ENCODE data around the gene KRTAP9-4. TPM values are rescaled to one million over a fixed set of nuclear protein-coding genes. Genes with fewer than 3 reads are reported as not detected.

The KRTAP9-4 gene
- total and polyA plus RNA-seq, 9 donors, result not detected

GRCh38 chr17:41294016-41294415 is 44.5 kb downstream of the KRTAP9-4 start:
- H3K4me3 ChIP-seq, result no peak overlapping the region
- no peak for DNase-seq
- H3K36me3 ChIP-seq, result no peaks in the 10 kb centered on the region
- TF ChIP-seq EP300 (IDR thresholded peaks at IDR 0.05) (no peak), POLR2A (IDR thresholded peaks at IDR 0.05) (no peak)
- TF ChIP-seq, protein P1, sequence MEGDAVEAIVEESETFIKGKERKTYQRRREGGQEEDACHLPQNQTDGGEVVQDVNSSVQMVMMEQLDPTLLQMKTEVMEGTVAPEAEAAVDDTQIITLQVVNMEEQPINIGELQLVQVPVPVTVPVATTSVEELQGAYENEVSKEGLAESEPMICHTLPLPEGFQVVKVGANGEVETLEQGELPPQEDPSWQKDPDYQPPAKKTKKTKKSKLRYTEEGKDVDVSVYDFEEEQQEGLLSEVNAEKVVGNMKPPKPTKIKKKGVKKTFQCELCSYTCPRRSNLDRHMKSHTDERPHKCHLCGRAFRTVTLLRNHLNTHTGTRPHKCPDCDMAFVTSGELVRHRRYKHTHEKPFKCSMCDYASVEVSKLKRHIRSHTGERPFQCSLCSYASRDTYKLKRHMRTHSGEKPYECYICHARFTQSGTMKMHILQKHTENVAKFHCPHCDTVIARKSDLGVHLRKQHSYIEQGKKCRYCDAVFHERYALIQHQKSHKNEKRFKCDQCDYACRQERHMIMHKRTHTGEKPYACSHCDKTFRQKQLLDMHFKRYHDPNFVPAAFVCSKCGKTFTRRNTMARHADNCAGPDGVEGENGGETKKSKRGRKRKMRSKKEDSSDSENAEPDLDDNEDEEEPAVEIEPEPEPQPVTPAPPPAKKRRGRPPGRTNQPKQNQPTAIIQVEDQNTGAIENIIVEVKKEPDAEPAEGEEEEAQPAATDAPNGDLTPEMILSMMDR (IDR thresholded peaks at IDR 0.05), result no peak
- H3K9me3 ChIP-seq, result no peaks in the 10 kb centered on the region
- 83 to 89% (median 88%) methylated on average over 1 of the region's 1 CpG for WGBS, 3 donors
- no peak overlapping the region for H3K27ac ChIP-seq
- intact Hi-C loops (cut with DNase I), result no loop called here
- H3K4me1 ChIP-seq (ENCODE audit: insufficient read depth), result no peaks in the 10 kb centered on the region
- no peaks in the 10 kb centered on the region for H3K27me3 ChIP-seq

- DNase-seq, result no peak
- Histone ChIP-seq H3K36me3 (no peaks in the 10 kb centered on the region), H3K9me3 (no peaks in the 10 kb centered on the region), H3K27me3 (no peaks in the 10 kb centered on the region), H3K4me1 (ENCODE audit: insufficient read depth) (no peaks in the 10 kb centered on the region), H3K4me3 (no peak overlapping the region), H3K27ac (no peak overlapping the region)
- intact Hi-C loops (cut with DNase I), result no loop called here
- WGBS, 3 donors, result 31 to 56% (median 54%) methylated on average over 1 of the region's 1 CpG
- TF ChIP-seq POLR2A (IDR thresholded peaks at IDR 0.05) (no peak), EP300 (IDR thresholded peaks at IDR 0.05) (no peak)
- TF ChIP-seq, protein P1 (IDR thresholded peaks at IDR 0.05), result no peak
Measured at GRCh38 chr17:41296846-41297245, 47.4 kb downstream of the KRTAP9-4 start.

- H3K27ac ChIP-seq, result no peak overlapping the region
- H3K4me1 ChIP-seq (ENCODE audit: insufficient read depth), result no peaks in the 10 kb centered on the region
- TF ChIP-seq POLR2A (IDR thresholded peaks at IDR 0.05), result no peak
- TF ChIP-seq, protein P1 (IDR thresholded peaks at IDR 0.05), result no peak
- no peak for TF ChIP-seq EP300 (IDR thresholded peaks at IDR 0.05)
- no peak for DNase-seq
- no peaks in the 10 kb centered on the region for H3K9me3 ChIP-seq
- no peak overlapping the region for H3K4me3 ChIP-seq
- 91 to 92% (median 91%) methylated on average over 20 of the region's 20 CpGs for whole genome bisulfite sequencing, 3 donors
- intact Hi-C loops (cut with DNase I), result no loop called here
- no peaks in the 10 kb centered on the region for H3K36me3 ChIP-seq
- H3K27me3 ChIP-seq, result no peaks in the 10 kb centered on the region
Measured at GRCh38 chr17:41298458-41299135, 49.1 kb downstream of the KRTAP9-4 start.

Small RNAs within 50 kb of the gene (small RNA-seq; reads per million reads assigned to genes)
- gene KRTAP9-10P, result not detected

Other genes with a start within 250 kb of the KRTAP9-4 start
Only the 30 nearest of the 41 such genes appear.
- not detected for gene KRTAP2-3, start 189.6 kb upstream of the KRTAP9-4 start, total RNA-seq
- not detected for gene KRTAP2-3, start 189.6 kb upstream of the KRTAP9-4 start, polyA plus RNA-seq
- not detected for gene KRTAP2-4, start 183.8 kb upstream of the KRTAP9-4 start, total RNA-seq
- not detected for gene KRTAP2-4, start 183.8 kb upstream of the KRTAP9-4 start, polyA plus RNA-seq
- not detected for gene KRTAP4-7, start 165.5 kb upstream of the KRTAP9-4 start, total RNA-seq
- not detected for gene KRTAP4-7, start 165.5 kb upstream of the KRTAP9-4 start, polyA plus RNA-seq
- not detected for gene KRTAP4-8, start 151.5 kb upstream of the KRTAP9-4 start, total RNA-seq
- not detected for gene KRTAP4-8, start 151.5 kb upstream of the KRTAP9-4 start, polyA plus RNA-seq
- not detected for gene KRTAP4-16, start 147.5 kb upstream of the KRTAP9-4 start, total RNA-seq
- not detected for gene KRTAP4-16, start 147.5 kb upstream of the KRTAP9-4 start, polyA plus RNA-seq
- not detected for gene KRTAP4-9, start 144.3 kb upstream of the KRTAP9-4 start, total RNA-seq
- not detected for gene KRTAP4-9, start 144.3 kb upstream of the KRTAP9-4 start, polyA plus RNA-seq
- not detected for gene KRTAP4-11, start 131.3 kb upstream of the KRTAP9-4 start, total RNA-seq
- not detected for gene KRTAP4-11, start 131.3 kb upstream of the KRTAP9-4 start, polyA plus RNA-seq
- not detected for gene KRTAP4-12, start 125.5 kb upstream of the KRTAP9-4 start, total RNA-seq
- gene KRTAP4-12, start 125.5 kb upstream of the KRTAP9-4 start, polyA plus RNA-seq, result not detected
- gene KRTAP4-6, start 109.1 kb upstream of the KRTAP9-4 start, total RNA-seq, result not detected
- not detected for gene KRTAP4-6, start 109.1 kb upstream of the KRTAP9-4 start, polyA plus RNA-seq
- gene KRTAP4-5, start 99.9 kb upstream of the KRTAP9-4 start, total RNA-seq, result not detected
- gene KRTAP4-5, start 99.9 kb upstream of the KRTAP9-4 start, polyA plus RNA-seq, result not detected
- not detected for gene KRTAP4-4, start 88.9 kb upstream of the KRTAP9-4 start, total RNA-seq
- not detected for gene KRTAP4-4, start 88.9 kb upstream of the KRTAP9-4 start, polyA plus RNA-seq
- gene KRTAP4-3, start 81.5 kb upstream of the KRTAP9-4 start, total RNA-seq, result not detected
- not detected for gene KRTAP4-3, start 81.5 kb upstream of the KRTAP9-4 start, polyA plus RNA-seq
- not detected for gene KRTAP4-2, start 71.5 kb upstream of the KRTAP9-4 start, total RNA-seq
- gene KRTAP4-2, start 71.5 kb upstream of the KRTAP9-4 start, polyA plus RNA-seq, result not detected
- gene KRTAP4-1, start 64.8 kb upstream of the KRTAP9-4 start, total RNA-seq, result not detected
- not detected for gene KRTAP4-1, start 64.8 kb upstream of the KRTAP9-4 start, polyA plus RNA-seq
- not detected for gene KRTAP9-1, start 59.8 kb upstream of the KRTAP9-4 start, total RNA-seq
- gene KRTAP9-1, start 59.8 kb upstream of the KRTAP9-4 start, polyA plus RNA-seq, result not detected
- gene KRTAP9-2, start 23.0 kb upstream of the KRTAP9-4 start, total RNA-seq, result not detected
- gene KRTAP9-2, start 23.0 kb upstream of the KRTAP9-4 start, polyA plus RNA-seq, result not detected
- not detected for gene KRTAP9-3, start 17.2 kb upstream of the KRTAP9-4 start, total RNA-seq
- gene KRTAP9-3, start 17.2 kb upstream of the KRTAP9-4 start, polyA plus RNA-seq, result not detected
- gene KRTAP9-8, start 11.7 kb upstream of the KRTAP9-4 start, total RNA-seq, result not detected
- gene KRTAP9-8, start 11.7 kb upstream of the KRTAP9-4 start, polyA plus RNA-seq, result not detected
- gene KRTAP9-9, start 5.7 kb downstream of the KRTAP9-4 start, total RNA-seq, result not detected
- not detected for gene KRTAP9-9, start 5.7 kb downstream of the KRTAP9-4 start, polyA plus RNA-seq
- not detected for gene KRTAP9-6, start 15.7 kb downstream of the KRTAP9-4 start, total RNA-seq
- not detected for gene KRTAP9-6, start 15.7 kb downstream of the KRTAP9-4 start, polyA plus RNA-seq
- not detected for gene KRTAP9-7, start 26.0 kb downstream of the KRTAP9-4 start, total RNA-seq
- gene KRTAP9-7, start 26.0 kb downstream of the KRTAP9-4 start, polyA plus RNA-seq, result not detected
- not detected for gene KRTAP29-1, start 53.2 kb downstream of the KRTAP9-4 start, total RNA-seq
- not detected for gene KRTAP29-1, start 53.2 kb downstream of the KRTAP9-4 start, polyA plus RNA-seq
- gene KRTAP16-1, start 59.6 kb downstream of the KRTAP9-4 start, total RNA-seq, result not detected
- not detected for gene KRTAP16-1, start 59.6 kb downstream of the KRTAP9-4 start, polyA plus RNA-seq
- not detected for gene KRTAP17-1, start 66.0 kb downstream of the KRTAP9-4 start, total RNA-seq
- not detected for gene KRTAP17-1, start 66.0 kb downstream of the KRTAP9-4 start, polyA plus RNA-seq
- not detected for gene KRT33A, start 101.1 kb downstream of the KRTAP9-4 start, total RNA-seq
- gene KRT33A, start 101.1 kb downstream of the KRTAP9-4 start, polyA plus RNA-seq, result not detected
- gene KRT33B, start 120.1 kb downstream of the KRTAP9-4 start, total RNA-seq, result not detected
- not detected for gene KRT33B, start 120.1 kb downstream of the KRTAP9-4 start, polyA plus RNA-seq
- not detected for gene KRT34, start 132.6 kb downstream of the KRTAP9-4 start, total RNA-seq
- not detected for gene KRT34, start 132.6 kb downstream of the KRTAP9-4 start, polyA plus RNA-seq
- gene KRT31, start 147.9 kb downstream of the KRTAP9-4 start, total RNA-seq, result not detected
- not detected for gene KRT31, start 147.9 kb downstream of the KRTAP9-4 start, polyA plus RNA-seq
- gene KRT37, start 174.9 kb downstream of the KRTAP9-4 start, total RNA-seq, result not detected
- not detected for gene KRT37, start 174.9 kb downstream of the KRTAP9-4 start, polyA plus RNA-seq
- gene KRT38, start 191.3 kb downstream of the KRTAP9-4 start, total RNA-seq, result not detected
- gene KRT38, start 191.3 kb downstream of the KRTAP9-4 start, polyA plus RNA-seq, result not detected